SK-N-SH (cell line): ENCODE measurements around the gene VASP. TPM values are rescaled to one million over a fixed set of nuclear protein-coding genes. Genes with fewer than 3 reads are reported as not detected.

ENCODE experiments used
- CTCF ChIA-PET: fragments of 300-600, 350-600 bp; formaldehyde crosslinking; extraction: SDS; loops from one replicate; lab custom pipeline; 2021; lab: Yijun Ruan, JAX
- POLR2A ChIA-PET: fragments of 350-600 bp; sonication (Branson Sonifier 250); formaldehyde crosslinking; extraction: SDS; loops from one replicate; lab custom pipeline; 2020; ENCODE audit warnings: antibody characterized with exemption, inconsistent platforms; lab: Yijun Ruan, JAX
- DNase-seq: peaks from one replicate; pipeline ENCODE4 v3.0.0; 2012
- H2AFZ ChIP-seq: fragments of 200-600 bp; sonication (generic); 2 replicates; pipeline ENCODE4 v1.8.1; 2016; ENCODE audit warnings: antibody characterized with exemption, mild to moderate bottlenecking, low read depth
- H3F3A ChIP-seq: fragments of 200-600 bp; sonication (generic); replicated peaks from 2 replicates; pipeline ENCODE3; 2016; ENCODE audit warnings: antibody characterized with exemption, mild to moderate bottlenecking; ENCODE audit not compliant: insufficient read depth
- H3K27ac ChIP-seq, 2 experiments: fragments of 200-500 bp in 1 of 2; fragments of 200-600 bp in 1 of 2; sonication (Bioruptor generic) in 1 of 2; sonication (generic), shearing (Covaris generic) in 1 of 2; 2 replicates each; pipeline versions ENCODE4 v1.5.1 to v1.6.1; 2014 to 2016; ENCODE audit warnings: low read depth in 2 of 2, inconsistent platforms in 1 of 2, low read length in 1 of 2, mild to moderate bottlenecking in 1 of 2, mixed read lengths in 1 of 2
- H3K27me3 ChIP-seq: fragments of 200-600 bp; sonication (generic), shearing (Covaris generic); 2 replicates; pipeline ENCODE4 v1.6.1; 2016; ENCODE audit warnings: mixed run types; ENCODE audit not compliant: insufficient read depth
- H3K36me3 ChIP-seq, 2 experiments: fragments of 200-500 bp in 1 of 2; fragments of 200-600 bp in 1 of 2; sonication (Bioruptor generic) in 1 of 2; sonication (generic) in 1 of 2; replicated peaks in 1 of 2; 2 replicates each; pipeline versions ENCODE3 to v1.5.1; 2014 to 2016; ENCODE audit warnings: low read length in 1 of 2, mild to moderate bottlenecking in 1 of 2; ENCODE audit not compliant: insufficient read depth in 2 of 2, control insufficient read depth in 1 of 2
- H3K4me1 ChIP-seq, 2 experiments: fragments of 200-500 bp in 1 of 2; fragments of 200-600 bp in 1 of 2; sonication (Bioruptor generic) in 1 of 2; sonication (generic), shearing (Covaris generic) in 1 of 2; 2 replicates each; pipeline versions ENCODE4 v1.5.1 to v1.6.1; 2014 to 2016; ENCODE audit warnings: low read depth in 1 of 2, low read length in 1 of 2, mixed run types in 1 of 2; ENCODE audit not compliant: insufficient read depth in 2 of 2, control insufficient read depth in 1 of 2
- H3K4me2 ChIP-seq: fragments of 200-600 bp; sonication (generic), shearing (Covaris generic); 2 replicates; pipeline ENCODE4 v1.6.1; 2017; ENCODE audit warnings: mixed run types
- H3K4me3 ChIP-seq, 2 experiments: fragments of 200-500 bp in 1 of 2; fragments of 200-600 bp in 1 of 2; sonication (Bioruptor generic) in 1 of 2; sonication (generic), shearing (Covaris generic) in 1 of 2; 2 replicates each; pipeline versions ENCODE4 v1.5.1 to v1.8.1; 2014 to 2016; ENCODE audit warnings: low read depth in 2 of 2, inconsistent platforms in 1 of 2, low read length in 1 of 2, mild to moderate bottlenecking in 1 of 2, mixed read lengths in 1 of 2, moderate library complexity in 1 of 2
- H3K79me2 ChIP-seq: fragments of 200-600 bp; sonication (generic); 2 replicates; pipeline ENCODE4 v1.8.1; 2017; ENCODE audit warnings: mild to moderate bottlenecking; ENCODE audit not compliant: insufficient read depth
- H3K9ac ChIP-seq: fragments of 200-600 bp; sonication (generic); 2 replicates; pipeline ENCODE4 v1.6.1; 2017; ENCODE audit warnings: mixed run types
- H3K9me2 ChIP-seq: fragments of 200-600 bp; sonication (generic); 2 replicates; pipeline ENCODE4 v1.6.1; 2017; ENCODE audit warnings: mixed run types
- H3K9me3 ChIP-seq: fragments of 200-600 bp; sonication (generic); 2 replicates; pipeline ENCODE4 v1.6.1; 2017; ENCODE audit warnings: mixed run types, mild to moderate bottlenecking, moderate library complexity
- H4K20me1 ChIP-seq: fragments of 200-600 bp; sonication (generic); 2 replicates; pipeline ENCODE4 v1.6.1; 2017; ENCODE audit warnings: mild to moderate bottlenecking, mixed run types; ENCODE audit not compliant: insufficient read depth
- ELF1 ChIP-seq: IDR thresholded peaks from 2 replicates; pipeline ENCODE4 v1.4.0; 2012
- EP300 ChIP-seq, 2 experiments: IDR thresholded peaks; 2 replicates each; pipeline versions ENCODE4 v1.4.0 to v1.6.1; 2012; ENCODE audit warnings: borderline replicate concordance in 1 of 2, low read depth in 1 of 2, low read length in 1 of 2
- EZH2phosphoT487 ChIP-seq: fragments of 200-600 bp; sonication (generic); IDR thresholded peaks from 2 replicates; pipeline ENCODE4 v1.6.1; 2017; ENCODE audit warnings: low read depth, mixed run types, mild to moderate bottlenecking, antibody characterized with exemption, moderate library complexity, borderline replicate concordance
- FOSL2 ChIP-seq: IDR thresholded peaks from 2 replicates; pipeline ENCODE4 v1.4.0; 2012; ENCODE audit warnings: low read depth, mild to moderate bottlenecking, moderate library complexity, borderline replicate concordance
- FOXJ3 ChIP-seq: sonication (generic); formaldehyde crosslinking; IDR thresholded peaks from 2 replicates; pipeline ENCODE4 v1.5.1; 2020; ENCODE audit warnings: mild to moderate bottlenecking, missing genetic modification reagents
- GATA2 ChIP-seq: sonication (generic); formaldehyde crosslinking; IDR thresholded peaks from 2 replicates; pipeline ENCODE4 v1.5.0; 2020; ENCODE audit warnings: mild to moderate bottlenecking, missing genetic modification reagents
- MAX ChIP-seq: IDR thresholded peaks from 2 replicates; pipeline ENCODE4 v1.4.0; 2012; ENCODE audit warnings: low read depth
- RAD21 ChIP-seq: IDR thresholded peaks from 2 replicates; pipeline ENCODE4 v1.6.1; 2012; ENCODE audit warnings: mild to moderate bottlenecking, low read length
- RCOR1 ChIP-seq: fragments of 150-350 bp; IDR thresholded peaks from 2 replicates; pipeline ENCODE4 v1.6.1; 2017; ENCODE audit warnings: antibody characterized with exemption, low read length
- REST ChIP-seq: IDR thresholded peaks from 2 replicates; pipeline ENCODE4 v1.6.1; 2012; ENCODE audit warnings: mild to moderate bottlenecking, low read depth, low read length, moderate library complexity
- RFX5 ChIP-seq: IDR thresholded peaks from 2 replicates; pipeline ENCODE4 v1.6.1; 2012; ENCODE audit warnings: mild to moderate bottlenecking, improper control_type of control experiment, low read length
- SIN3A ChIP-seq: IDR thresholded peaks from 2 replicates; pipeline ENCODE4 v1.6.1; 2012; ENCODE audit warnings: low read depth, mild to moderate bottlenecking, low read length, moderate library complexity, borderline replicate concordance
- TAF1 ChIP-seq: IDR thresholded peaks from 2 replicates; pipeline ENCODE4 v1.6.1; 2012; ENCODE audit warnings: low read depth, mild to moderate bottlenecking, low read length, moderate library complexity, borderline replicate concordance
- TEAD4 ChIP-seq: IDR thresholded peaks from 2 replicates; pipeline ENCODE4 v1.4.0; 2012; ENCODE audit warnings: mild to moderate bottlenecking, borderline replicate concordance; ENCODE audit not compliant: insufficient read depth
- USF2 ChIP-seq: fragments of 150-350 bp; IDR thresholded peaks from 2 replicates; pipeline ENCODE4 v1.6.1; 2017; ENCODE audit warnings: antibody characterized with exemption, low read length, low read depth, borderline replicate concordance
- YY1 ChIP-seq: IDR thresholded peaks from 2 replicates; pipeline ENCODE4 v1.4.0; 2012; ENCODE audit warnings: low read depth, mild to moderate bottlenecking
- ZBTB33 ChIP-seq: IDR thresholded peaks from 2 replicates; pipeline ENCODE4 v1.4.0; 2012; ENCODE audit warnings: low read depth, borderline replicate concordance
- WGBS: methylation state at CpG from one replicate; pipeline ENCODE4 v1.1.6; 2017; ENCODE audit warnings: low lambda C conversion rate; 5-methylcytosine and 5-hydroxymethylcytosine counted together
- polyA plus RNA-seq, 3 experiments: library from polyadenylated mRNA; depleted of rRNA; stranded (reverse); fragments of >200 nt; gene quantifications; 2 replicates each; pipeline ENCODE4 v1.2.3, GENCODE V29; 2012

VASP gene
- polyA plus RNA-seq, 1 of the 3 experiments (the other 2 are of a cell fraction), result 37.8 TPM

- no peak overlapping the region for H3K9ac ChIP-seq
- peaks cover 21% of the 10 kb centered on the region; the same call in 1 of the 2 replicates for H4K20me1 ChIP-seq
- no peaks in the 10 kb centered on the region for H3K27me3 ChIP-seq
- no peak for TF ChIP-seq EZH2phosphoT487
- TF ChIP-seq MAX, result no peak
- no peak for TF ChIP-seq FOXJ3
- TF ChIP-seq GATA2 (CRISPR knock-in tag), result no peak
- no peak for TF ChIP-seq RFX5
- TF ChIP-seq SIN3A, result no peak
- no peak for TF ChIP-seq TEAD4
- TF ChIP-seq FOSL2, result no peak
- TF ChIP-seq ELF1, result no peak
- no peak for TF ChIP-seq USF2
- TF ChIP-seq YY1, result no peak
- TF ChIP-seq EP300 (IDR thresholded peaks at IDR 0.05; ENCODE audit: borderline replicate concordance in 1 of 2, low read depth in 1 of 2, low read length in 1 of 2), result no peak
- no peak for TF ChIP-seq TAF1
- no peak for DNase-seq
- no peaks in the 10 kb centered on the region for H3K9me3 ChIP-seq
- 79% methylated on average over 27 of the region's 28 CpGs for WGBS
- H3K79me2 ChIP-seq, result no peaks in the 10 kb centered on the region
- no peaks in the 10 kb centered on the region for H3K36me3 ChIP-seq
- no peak overlapping the region for H3K27ac ChIP-seq
- no peak overlapping the region for H3K4me2 ChIP-seq
- H3F3A ChIP-seq, result peaks cover 13% of the 10 kb centered on the region
- no peak overlapping the region for H2AFZ ChIP-seq
- ChIA-PET POLR2A (no interaction called here), CTCF (interaction anchor here (3.5 to 27.6 kb wide), 2 partner anchors 11 to 32 kb away, joined by 17 to 870 read pairs; no protein-coding TSS in a partner anchor)
- H3K4me1 ChIP-seq, result peaks cover 0 to 10% of the 10 kb centered on the region in 2 experiments; a peak in 2 of 4 replicates
- no peak overlapping the region for H3K4me3 ChIP-seq
- no peaks in the 10 kb centered on the region for H3K9me2 ChIP-seq
Measured at GRCh38 chr19:45474606-45475521, 32.4 kb upstream of the VASP start.

- no peak for DNase-seq
- H3K9me3 ChIP-seq, result no peaks in the 10 kb centered on the region
- peaks cover 13% of the 10 kb centered on the region for H3F3A ChIP-seq
- no peaks in the 10 kb centered on the region for H3K36me3 ChIP-seq
- no peak overlapping the region for H3K4me2 ChIP-seq
- no peak overlapping the region for H3K4me3 ChIP-seq
- no peaks in the 10 kb centered on the region for H3K9me2 ChIP-seq
- no peak overlapping the region for H3K9ac ChIP-seq
- WGBS, result 77% methylated on average over 6 of the region's 6 CpGs
- H3K4me1 ChIP-seq, result peaks cover 0 to 5% of the 10 kb centered on the region in 2 experiments; a peak in 2 of 4 replicates
- no peaks in the 10 kb centered on the region for H3K79me2 ChIP-seq
- H2AFZ ChIP-seq, result no peak overlapping the region
- ChIA-PET CTCF (interaction anchor here (3.5 to 27.6 kb wide), 2 partner anchors 10 to 33 kb away, joined by 17 to 870 read pairs; no protein-coding TSS in a partner anchor), POLR2A (no interaction called here)
- peaks cover 12% of the 10 kb centered on the region; the same call in 1 of the 2 replicates for H4K20me1 ChIP-seq
- no peak overlapping the region for H3K27ac ChIP-seq
- no peaks in the 10 kb centered on the region for H3K27me3 ChIP-seq
- TF ChIP-seq ELF1, result no peak
- no peak for TF ChIP-seq TEAD4
- TF ChIP-seq EZH2phosphoT487, result no peak
- no peak for TF ChIP-seq REST
- no peak for TF ChIP-seq GATA2 (CRISPR knock-in tag)
- no peak for TF ChIP-seq RAD21
- no peak for TF ChIP-seq ZBTB33
- no peak for TF ChIP-seq RFX5
- TF ChIP-seq RCOR1, result no peak
- TF ChIP-seq EP300 (IDR thresholded peaks at IDR 0.05; ENCODE audit: borderline replicate concordance in 1 of 2, low read depth in 1 of 2, low read length in 1 of 2), result no peak
Measured at GRCh38 chr19:45475537-45476291, 31.6 kb upstream of the VASP start.
